Right kidney (tissue), 1 donor: ENCODE results near the gene ZNF524.
"Not testable (repeated sequence)": the region's sequence is repeated elsewhere in the genome, so short reads cannot be mapped to it uniquely, and the experiment has no call there.

Experiments
- DNase-seq: peaks from one replicate; pipeline ENCODE4 v3.0.0-alpha.2; 2016

The ZNF524 gene

DNA sequence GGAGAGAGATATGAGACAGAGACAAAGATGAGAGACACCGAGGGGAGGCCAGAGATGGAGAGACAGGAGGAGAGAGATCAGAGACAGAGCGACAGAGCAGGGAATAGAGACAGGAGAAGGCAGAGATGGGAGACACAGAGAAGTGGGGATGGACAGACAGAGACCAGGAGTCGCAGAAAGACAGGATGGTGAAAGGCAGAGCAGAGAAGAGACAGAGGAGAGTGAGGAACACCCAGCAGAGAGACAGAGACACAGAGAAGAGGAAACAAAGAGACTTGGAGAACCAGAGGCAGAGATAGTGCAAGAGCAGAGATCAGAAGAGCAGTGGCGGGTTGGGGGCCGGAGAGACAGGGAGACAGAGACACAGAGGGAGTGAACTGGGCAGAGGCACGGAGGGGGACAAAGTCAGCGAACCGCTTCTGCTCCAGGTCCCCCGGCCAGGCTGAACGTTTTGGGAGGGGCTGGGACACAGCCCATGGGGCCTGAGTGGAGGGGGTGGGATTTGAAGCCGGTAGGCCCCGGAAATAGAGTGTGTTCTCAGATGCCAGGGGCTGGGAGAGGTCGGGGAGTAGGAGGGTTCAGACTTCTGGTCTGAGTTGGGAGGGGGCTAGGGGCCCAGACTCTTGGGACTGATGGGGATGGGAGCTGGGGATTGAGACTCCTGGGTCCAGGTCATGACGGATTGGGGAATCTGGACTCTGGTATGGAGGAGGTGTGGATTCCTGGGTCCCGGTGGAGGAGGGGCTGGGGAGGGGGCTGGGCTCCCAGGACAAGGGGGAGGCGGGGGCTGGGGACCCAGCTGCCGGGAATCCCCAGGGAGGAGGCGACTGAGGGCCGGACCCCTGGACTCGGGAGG lies 20.1 kb upstream of the ZNF524 start:
- peak; percentile 58 for DNase-seq

DNA sequence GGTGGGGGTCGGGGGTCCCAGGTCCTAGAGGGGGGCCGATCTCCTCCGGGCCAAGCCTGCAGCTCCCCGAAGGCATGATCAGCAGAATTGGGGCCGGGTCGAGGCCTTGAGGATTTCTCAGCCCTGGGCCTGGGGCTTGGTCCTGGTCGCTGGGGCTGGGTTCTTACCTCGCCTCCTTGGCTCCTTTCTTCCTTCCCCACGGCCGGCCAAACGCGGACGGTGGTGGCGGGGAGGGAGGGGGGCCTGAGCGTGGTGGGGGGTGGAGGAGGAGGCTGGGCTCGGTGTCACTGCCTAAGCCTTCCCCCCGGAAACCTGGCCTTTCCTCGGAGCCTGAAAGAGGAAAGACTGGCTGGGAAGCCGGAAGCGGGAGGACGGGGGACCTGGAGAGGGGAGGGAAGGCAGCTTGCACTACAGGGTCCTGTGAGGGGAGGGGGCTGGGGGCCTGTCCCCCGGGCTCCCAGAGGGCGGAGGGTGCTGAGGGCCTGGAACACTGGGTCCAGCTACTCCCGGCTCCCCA lies 19.4 kb upstream of the ZNF524 start, which contains the start of gene ZNF579:
TSS of gene ZNF579 (minus strand) at position 221 of the 517 bp plus-strand sequence. CDS start 1,209 bp downstream, outside the sequence.
- peak; percentile 59 for DNase-seq

DNA sequence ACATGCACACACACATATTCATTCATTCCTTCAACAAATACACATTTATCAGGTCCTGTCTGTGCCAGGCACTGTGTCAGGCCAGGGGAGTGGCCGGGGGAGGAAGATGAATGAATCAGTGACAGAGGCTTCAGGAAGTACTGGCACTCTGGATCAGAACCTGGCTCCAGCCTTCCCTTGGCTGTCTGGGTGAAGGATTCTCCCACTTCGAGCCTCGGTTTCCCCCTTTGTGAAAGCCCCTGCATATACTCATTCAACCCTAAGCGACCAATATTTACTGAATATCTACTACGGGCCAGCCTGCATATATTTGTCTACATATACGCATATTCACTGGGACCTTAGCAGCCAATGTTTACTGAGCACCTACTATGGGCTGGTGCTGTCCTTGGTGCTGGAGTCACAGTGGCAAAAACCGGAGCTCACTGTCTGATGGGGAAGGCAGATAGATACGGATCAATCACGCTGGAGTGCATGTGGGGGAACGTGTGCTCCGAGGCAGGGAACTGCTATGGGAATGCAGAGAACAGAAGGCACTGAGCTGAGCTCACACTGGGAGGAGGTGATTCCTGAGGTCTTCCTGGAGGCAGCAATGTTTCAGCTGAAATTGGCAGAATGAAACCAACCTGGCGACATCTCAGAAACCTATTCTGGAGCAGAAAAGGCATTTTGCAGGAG lies 18.8 kb upstream of the ZNF524 start:
- DNase-seq: no peak

DNA sequence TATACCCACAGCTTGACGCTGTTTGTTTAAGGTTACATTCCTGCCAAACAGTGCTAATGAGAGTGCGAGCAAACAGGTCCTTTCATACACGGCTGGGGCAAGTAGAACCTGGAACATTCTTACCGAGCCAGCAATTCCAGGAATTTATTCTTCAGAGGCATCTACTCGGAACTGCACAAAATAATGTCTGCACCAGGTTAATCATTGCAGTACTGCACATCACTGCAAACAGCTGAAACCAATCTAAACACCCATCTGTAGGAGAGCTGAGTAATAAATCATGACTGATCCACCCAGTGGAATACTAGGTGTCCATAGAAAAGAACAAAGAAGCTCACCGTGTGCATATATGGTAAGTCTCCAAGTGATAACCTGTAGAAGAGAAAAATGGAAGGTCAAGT lies 18.3 kb upstream of the ZNF524 start:
- no peak for DNase-seq

DNA sequence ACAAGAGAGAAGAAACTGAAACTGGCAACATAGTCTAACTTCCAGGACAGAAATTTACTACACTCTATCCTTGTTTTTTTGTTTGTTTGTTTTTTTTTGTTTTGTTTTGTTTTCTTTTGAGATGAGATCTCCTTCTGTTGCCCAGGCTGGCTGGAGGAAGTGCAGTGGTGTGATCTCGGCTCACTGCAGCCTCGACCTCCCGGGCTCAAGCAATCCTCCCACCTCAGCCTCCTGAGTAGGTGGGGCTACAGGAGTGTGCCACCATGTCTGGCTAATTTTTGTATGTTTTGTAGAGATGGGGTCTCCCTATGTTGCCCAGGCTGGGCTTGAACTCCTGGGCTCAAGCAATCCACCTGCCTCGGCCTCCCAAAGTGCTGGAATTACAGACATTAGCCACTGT lies 17.8 kb upstream of the ZNF524 start:
- not testable (repeated sequence) for DNase-seq

DNA sequence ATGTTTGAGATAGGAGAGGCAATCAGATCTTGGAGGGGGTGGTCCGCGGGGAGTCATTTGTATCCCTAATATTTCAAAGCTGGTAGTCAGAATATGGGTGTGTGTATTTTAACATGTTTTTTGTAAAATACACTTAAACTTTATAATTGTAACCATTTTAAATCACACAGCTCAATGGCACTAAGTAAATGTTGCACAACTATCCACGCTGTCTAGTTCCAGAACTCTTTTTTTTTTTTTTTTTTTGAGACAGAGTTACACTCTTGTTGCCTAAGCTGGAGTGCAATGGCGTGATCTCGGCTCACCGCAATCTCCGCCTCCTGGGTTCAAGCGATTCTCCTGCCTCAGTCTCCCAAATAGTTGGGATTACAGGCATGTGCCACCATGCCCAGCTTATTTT lies 16.2 kb upstream of the ZNF524 start:
- DNase-seq: not testable (repeated sequence)

DNA sequence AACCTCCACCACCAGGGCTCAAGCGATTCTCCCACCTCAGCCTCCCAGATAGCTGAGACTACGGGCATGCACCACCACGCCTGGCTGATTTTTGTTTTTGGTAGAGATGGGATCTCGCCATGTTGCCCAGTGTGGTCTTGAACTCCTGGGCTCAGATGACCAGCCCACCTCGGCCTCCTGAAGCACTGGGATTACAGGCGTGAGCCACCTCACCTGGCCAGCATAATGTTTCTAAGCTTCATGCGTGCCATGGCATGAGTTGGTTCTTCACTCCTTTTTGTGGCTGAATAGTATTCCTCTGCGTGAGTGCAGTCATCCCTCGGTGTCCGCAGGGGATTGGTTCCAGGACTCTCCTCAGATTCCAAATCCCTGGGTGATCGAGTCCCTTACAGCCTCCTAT lies 15.2 kb upstream of the ZNF524 start:
- DNase-seq: no peak

DNA sequence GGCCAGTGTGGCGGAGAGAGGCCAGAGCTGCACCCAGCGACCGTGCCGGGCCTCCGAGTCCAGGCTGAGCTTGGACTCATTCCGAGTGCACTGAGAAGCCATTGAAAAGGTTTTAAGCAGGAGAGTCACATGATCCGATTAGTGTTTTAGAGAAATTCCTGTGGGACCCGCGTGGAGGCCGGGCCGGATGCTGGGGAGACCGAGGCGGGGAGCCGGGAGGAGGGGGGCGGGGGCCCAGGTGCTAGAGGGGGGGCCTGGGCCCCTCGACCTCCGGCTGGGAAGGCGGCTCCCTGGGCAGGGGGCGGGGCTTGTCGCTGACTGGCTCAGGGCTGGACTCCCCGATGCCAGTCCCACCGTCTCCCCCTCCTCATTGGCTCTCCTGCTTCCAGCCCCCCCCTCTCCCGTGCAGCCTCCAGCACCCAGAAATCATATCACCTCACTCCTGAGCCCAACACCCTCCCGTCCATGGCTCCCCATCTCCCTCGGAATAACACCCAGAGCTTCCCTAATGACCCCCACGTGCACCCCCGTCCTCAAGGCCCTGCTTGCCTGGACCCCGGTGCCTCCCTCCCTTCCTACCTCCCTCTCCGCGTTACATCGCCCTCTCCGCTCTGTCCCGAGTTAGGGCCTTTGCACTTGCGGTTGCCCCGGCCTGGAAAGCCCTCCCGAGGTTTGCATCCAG lies 14.3 kb upstream of the ZNF524 start:
- DNase-seq: peak; percentile 79

DNA sequence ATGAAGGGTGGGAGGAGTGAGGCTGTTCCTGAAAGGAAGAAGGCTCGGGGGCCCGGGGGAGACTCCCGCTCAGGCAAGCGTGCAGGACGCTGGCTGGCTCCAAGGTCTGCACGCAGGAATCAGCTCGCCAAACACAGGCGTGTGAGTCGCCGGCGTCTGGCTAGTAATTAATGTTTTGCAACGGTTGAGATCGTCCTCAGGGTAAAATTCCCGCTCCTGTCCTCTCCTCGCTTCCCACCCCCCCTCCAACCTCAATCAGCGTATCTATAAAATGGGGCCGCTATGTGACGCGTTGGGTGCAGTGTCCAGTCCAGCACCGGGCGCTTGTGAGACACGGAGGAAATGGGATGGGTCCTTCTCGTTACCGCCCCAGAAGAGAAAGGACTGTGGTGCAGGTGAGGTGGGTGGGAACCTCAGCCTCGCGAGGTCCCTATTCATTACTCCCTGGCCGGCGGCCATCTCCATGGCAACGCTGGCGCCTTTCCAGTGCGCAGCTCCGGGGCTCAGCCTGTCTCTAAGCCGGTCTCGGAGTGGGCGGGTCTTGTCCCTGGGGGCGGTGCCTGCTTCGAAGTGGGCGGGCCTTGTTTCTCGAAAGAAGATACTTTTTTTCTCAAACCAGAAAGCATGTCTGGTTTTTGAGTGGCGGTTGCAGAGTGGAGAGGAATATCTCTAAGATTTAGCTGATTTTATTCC lies 13.0 kb upstream of the ZNF524 start:
- peak; percentile 88 for DNase-seq

DNA sequence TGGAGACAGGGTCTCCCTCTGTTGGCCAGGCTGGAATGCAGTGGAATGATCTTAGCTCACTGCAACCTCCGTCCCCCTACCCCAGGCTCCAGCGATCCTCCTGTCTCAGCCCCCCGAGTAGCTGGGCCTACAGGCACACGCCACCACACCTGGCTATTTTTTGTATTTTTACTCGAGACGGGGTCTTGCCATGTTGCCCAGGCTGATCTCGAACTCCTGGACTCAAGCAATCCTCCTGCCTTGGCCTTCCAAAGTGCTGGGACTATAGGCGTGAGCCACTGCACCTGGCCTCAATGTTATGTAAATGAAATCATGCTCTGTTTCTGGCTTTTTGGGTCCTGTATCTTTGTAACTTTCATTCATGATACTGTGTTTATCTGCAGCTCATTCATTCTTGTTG lies 11.3 kb upstream of the ZNF524 start:
- DNase-seq: no peak

DNA sequence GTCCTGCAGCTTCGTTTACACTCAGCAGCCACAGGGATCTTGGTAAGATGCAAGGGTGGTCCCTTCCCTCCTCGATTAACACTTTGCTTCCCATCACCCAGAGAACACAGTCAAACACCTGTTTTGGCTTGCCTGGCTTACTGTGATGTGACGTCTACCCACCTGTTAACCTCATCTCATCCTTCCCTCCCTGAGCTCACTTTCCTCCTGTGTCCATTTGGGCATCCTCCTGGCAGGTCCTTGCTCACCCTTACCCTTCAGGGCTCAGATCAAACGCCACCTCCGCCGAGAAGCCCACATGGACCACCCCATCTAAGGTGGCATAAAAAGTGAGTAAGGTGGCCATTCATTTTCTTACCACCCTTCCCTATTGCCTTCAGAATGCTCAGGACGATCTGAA lies 10.0 kb upstream of the ZNF524 start:
- DNase-seq: no peak

DNA sequence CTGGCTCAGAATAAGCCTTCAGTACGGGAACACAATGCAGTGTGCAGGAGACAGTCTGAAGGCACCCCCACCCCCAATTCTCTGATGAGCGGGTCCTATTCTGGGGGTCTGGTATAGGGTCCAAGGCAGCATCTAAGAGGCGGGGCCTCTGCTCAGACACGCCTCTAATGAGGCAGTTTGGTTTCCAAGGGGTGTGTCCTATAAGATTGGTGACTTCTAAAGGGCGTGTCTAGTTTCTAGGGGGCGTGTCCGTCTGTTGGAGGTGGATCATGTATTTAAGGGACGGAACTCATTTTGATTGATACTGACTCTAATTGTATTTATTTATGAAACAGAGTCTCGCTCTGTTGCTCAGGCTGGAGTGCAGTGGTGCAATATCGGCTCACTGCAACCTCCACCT lies 9.5 kb upstream of the ZNF524 start:
- DNase-seq: no peak

DNA sequence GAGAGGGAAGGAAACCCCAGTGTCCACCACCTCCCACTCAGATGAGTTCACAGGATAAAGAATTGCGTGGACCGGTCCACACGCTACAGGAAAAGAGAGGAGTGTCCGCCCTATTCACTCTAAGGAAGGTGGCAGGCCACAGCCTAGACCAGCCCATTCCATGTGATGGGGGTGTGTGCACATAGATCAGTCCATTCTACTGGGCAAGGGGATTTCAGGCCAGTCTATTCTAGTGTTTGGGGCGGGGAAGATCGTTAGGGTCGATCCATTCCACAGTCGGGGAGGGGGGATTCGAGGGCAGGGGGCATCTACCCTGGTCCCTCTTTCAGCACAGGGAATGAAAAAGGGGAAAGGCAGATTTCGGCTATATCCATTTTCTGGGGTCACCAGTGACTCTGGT lies 8.5 kb upstream of the ZNF524 start:
- no peak for DNase-seq

DNA sequence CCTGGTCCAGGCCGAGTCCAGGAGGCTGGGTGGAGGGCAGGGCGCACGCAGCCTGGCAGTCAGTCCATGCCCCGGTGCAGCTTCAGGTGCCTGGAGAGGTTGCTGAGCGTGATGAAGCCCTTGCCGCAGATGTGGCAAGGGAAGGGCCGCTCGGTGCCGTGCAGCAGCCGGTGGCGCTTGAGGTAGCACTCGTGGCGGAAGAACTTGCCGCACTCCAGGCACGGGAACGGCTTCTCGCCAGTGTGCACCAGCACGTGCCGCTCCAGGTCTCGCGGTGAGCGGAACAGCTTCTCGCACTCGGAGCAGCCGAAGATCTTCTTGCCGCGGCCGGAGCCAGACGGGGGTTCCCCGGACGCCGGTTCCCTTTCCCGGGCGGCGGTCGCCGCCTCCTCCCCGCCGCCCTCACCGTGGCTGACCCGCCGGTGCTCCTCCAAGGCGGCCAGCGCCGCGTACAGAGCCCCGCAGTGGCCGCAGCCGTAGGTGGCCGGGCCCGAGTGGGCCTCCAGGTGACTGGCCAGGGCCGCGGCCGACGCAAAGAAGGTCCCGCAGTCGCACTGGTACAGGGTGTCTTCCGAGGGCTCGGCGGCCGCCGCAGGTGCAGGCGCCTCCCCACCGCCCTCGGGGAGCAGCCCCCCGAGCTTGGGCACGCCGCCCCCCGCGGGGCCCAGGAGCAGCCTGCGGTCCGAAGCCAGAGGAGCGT lies 7.5 kb upstream of the ZNF524 start:
- DNase-seq: no peak

DNA sequence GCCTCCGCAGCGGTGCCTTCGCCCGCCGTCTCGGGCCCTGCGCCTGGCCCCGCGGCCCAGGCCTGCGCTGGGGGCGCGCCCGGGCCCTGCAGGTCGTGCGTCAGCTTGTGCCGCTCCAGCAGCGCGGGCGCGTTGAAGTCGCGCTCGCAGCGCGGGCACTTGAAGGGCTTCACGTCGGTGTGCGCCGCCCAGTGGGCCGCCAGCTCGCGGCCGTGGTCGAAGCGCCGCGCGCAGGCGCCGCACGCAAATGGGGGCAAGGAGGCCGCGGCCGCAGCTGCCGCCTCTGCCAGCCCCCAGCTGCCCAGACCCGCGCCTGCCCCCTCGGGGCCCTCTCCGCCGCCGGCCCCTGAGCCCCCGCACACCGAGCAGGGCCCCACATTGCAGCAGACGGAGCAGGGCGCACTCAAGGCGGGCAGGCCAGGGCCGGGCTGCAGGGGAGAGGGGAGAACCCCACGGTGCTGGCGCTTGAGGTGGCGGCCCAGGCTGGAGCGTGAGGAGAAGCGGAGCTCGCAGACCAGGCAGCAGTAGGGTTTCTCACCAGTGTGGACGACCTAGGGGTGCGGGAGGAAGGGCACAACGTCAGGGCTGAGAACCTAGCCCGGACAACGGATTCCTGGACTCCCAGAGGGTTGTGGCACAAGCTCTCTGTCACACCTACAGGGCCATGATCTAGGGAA lies 6.9 kb upstream of the ZNF524 start:
- no peak for DNase-seq

DNA sequence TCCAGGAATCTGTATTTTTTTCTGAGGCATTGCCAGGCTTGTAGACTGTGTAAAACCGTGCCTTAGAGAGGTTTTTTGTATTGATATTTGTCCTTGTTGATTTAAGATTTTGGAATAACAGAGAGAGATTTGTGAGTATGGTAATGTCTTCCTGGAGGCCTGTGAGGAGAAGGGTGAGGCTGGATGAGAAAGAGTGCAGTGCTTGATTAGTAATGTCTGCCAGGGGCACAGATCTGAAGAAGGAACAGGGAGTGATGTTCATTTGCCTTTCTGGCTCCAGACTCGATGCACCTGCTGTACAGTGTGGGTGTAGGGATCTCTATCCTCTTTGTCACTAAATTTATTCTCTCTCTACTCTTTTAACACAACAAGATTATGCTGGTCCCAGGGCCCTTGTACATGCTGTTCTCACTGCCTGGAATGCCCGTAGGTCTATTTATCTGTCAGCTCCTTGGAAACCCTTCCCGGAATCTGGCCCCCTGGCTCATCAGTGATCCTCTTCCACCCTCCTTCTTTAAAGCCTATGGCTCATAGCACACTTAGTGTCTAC lies 5.0 kb upstream of the ZNF524 start:
- no peak for DNase-seq

DNA sequence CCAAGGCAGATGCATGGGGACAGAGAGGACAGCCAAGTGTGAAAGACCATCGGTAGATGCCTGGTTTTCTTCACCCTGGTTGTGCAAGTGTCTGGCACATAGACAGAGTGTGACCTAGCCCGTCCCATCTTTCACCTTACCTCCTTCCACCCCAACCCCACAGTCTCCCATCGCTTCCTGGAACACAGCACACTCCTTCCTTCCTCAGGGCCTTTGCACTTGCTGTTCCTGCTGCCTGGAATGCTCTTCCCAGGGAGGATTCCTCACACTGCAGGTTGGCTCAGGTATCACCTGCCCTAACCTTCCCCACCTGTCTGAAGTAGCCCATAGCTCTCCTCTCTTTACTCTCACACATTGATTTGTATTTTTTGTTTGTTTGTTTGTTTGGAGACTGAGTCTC lies 3.8 kb upstream of the ZNF524 start:
- no peak for DNase-seq

DNA sequence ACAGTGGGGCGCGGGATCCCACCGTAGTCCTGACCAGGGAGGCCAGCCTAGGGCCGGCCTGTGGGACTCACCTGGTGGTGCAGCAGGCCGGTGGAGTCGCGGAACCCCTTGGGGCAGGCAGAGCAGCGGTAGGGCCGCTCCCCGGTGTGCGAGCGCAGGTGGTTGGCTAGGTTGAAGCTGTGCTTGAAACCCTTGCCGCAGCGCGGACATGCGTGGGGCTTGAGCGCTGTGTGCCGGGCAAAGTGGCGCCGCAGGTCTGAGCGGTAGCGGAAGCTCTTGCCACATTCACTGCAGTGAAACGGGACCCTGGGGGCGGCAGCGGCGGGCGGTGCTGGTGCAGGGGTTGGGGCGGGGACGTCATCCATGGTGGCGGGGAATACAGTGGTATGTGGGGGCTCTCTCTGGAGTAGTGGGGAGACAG lies 2.6 kb upstream of the ZNF524 start:
- DNase-seq: no peak

DNA sequence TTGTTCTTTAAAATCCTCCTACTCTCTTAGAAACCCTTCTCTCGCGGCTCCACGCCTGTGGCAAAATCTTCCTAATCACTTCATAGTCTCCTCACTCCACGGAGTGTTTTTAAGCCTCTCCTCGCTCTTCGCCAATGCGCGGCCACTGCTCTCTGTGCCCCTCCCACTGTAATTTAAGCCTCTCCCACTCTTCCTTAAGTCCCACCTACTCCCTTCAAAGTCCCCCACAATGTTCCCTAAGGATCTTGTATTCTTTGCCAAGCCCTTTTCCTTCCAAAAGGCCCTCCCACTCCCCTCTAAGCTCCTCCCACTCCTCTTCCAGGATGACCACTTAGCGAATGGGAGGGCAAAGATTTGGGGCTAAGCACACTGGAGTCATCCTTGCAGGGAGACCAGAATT lies 2.1 kb upstream of the ZNF524 start:
- DNase-seq: no peak

DNA sequence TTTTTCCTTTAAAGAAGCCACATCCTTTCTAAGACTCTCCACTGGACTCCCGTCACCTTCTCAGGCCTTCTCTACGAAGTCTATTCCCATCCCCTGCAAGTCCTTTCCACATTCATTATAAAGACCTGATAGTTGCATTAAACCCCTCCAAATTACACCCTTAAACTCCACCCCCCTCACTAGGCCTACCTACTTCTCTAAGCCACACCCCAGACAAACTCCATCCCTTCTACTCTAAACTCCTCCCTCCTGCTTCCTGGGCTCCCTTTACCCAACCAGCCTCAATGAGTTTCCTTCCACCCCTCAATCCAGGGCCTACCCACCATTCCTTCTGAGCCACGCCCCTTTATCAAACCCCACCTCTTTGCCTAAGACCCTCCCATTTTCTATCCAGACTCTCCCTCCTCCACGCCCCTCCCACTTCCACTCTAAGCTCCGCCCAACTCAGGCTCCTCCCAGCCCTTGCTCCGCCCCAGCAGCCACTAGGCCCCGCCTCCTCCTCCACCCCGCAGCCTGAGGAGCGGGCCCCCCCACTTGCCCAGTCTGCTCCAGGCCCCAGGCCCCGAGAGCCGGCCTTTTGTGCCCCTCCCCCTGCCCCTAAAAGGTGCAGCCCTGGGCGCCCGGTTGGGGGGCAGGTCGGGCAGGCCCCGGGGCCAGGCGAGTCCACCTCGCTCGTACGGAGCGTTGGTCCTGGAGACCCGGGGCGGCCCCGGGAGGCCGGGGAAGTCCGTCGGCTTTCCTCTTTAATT lies 1.2 kb upstream of the ZNF524 start:
- peak; percentile 99 for DNase-seq
